ENCODE data around the gene SEMA4G. TPM values are rescaled to one million over a fixed set of nuclear protein-coding genes. Genes with fewer than 3 reads are reported as not detected.

The SEMA4G gene
- total RNA-seq, 4 donors from 2014 or later: 0.44 to 4.1 (median 1.3) TPM

DNA sequence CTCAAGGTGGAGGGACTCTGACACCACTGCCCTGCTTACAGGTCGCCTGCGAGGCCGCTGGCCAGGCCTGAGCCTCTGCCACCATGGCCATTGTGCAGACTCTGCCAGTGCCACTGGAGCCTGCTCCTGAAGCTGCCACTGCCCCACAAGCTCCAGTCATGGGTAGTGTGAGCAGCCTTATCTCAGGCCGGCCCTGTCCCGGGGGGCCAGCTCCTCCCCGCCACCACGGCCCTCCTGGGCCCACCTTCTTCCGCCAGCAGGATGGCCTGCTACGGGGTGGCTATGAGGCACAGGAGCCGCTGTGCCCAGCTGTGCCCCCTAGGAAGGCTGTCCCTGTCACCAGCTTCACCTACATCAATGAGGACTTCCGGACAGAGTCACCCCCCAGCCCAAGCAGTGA, 33.2 kb downstream of the SEMA4G start:
- TF ChIP-seq CTCF (IDR thresholded peaks at IDR 0.05): no peak
- TF ChIP-seq POLR2A (IDR thresholded peaks at IDR 0.05): no peak
- 91% methylated on average over 7 of the region's 11 CpGs; no CpG with 5 or more reads in 1 of the 2 donors for WGBS, 2 donors
- Histone ChIP-seq H3K27ac (peak overlapping the region; percentile 25 to 100 (median 99)), H3K4me3 (no peak overlapping the region), H3K36me3 (peaks cover 10 to 52% (median 34%) of the 10 kb centered on the region in 3 donors), H3K27me3 (no peaks in the 10 kb centered on the region), H3K9me3 (no peaks in the 10 kb centered on the region), H3K4me1 (peaks cover 27 to 72% (median 29%) of the 10 kb centered on the region in 3 donors)
- DNase-seq: no peak
- intact Hi-C loops (cut with DNase I): no loop called here

GRCh38 chr10:101003639-101004206, 34.4 kb downstream of the SEMA4G start:
- no peaks in the 10 kb centered on the region for H3K9me3 ChIP-seq
- no peak overlapping the region for H3K4me3 ChIP-seq
- WGBS, 2 donors: 100% methylated on average over 4 of the region's 18 CpGs; no CpG with 5 or more reads in 1 of the 2 donors
- TF ChIP-seq POLR2A (IDR thresholded peaks at IDR 0.05): no peak
- H3K27me3 ChIP-seq: no peaks in the 10 kb centered on the region
- intact Hi-C loops (cut with DNase I): no loop called here
- peak overlapping the region in 1 of 4 donors; percentile 43 for H3K27ac ChIP-seq
- peaks cover 22 to 72% (median 27%) of the 10 kb centered on the region in 3 donors for H3K4me1 ChIP-seq
- H3K36me3 ChIP-seq: peaks cover 10 to 53% (median 34%) of the 10 kb centered on the region in 3 donors
- no peak for DNase-seq

GRCh38 chr10:101005361-101005760, 36.1 kb downstream of the SEMA4G start:
- no peak overlapping the region for H3K27ac ChIP-seq
- H3K27me3 ChIP-seq: no peaks in the 10 kb centered on the region
- WGBS, 2 donors: 97% methylated on average over 6 to 10 of the region's 23 CpGs
- TF ChIP-seq POLR2A (IDR thresholded peaks at IDR 0.05) (no peak), CTCF (IDR thresholded peaks at IDR 0.05) (no peak)
- H3K9me3 ChIP-seq: no peaks in the 10 kb centered on the region
- H3K4me3 ChIP-seq: no peak overlapping the region
- intact Hi-C loops (cut with DNase I): no loop called here
- H3K36me3 ChIP-seq: peaks cover 10 to 53% (median 34%) of the 10 kb centered on the region in 3 donors
- no peak for DNase-seq
- peaks cover 17 to 67% (median 24%) of the 10 kb centered on the region in 3 donors for H3K4me1 ChIP-seq

GRCh38 chr10:101005869-101006567, 36.7 kb downstream of the SEMA4G start:
- intact Hi-C loops (cut with DNase I): no loop called here
- Histone ChIP-seq H3K4me3 (no peak overlapping the region), H3K36me3 (peaks cover 10 to 53% (median 34%) of the 10 kb centered on the region in 3 donors), H3K9me3 (no peaks in the 10 kb centered on the region), H3K4me1 (peaks cover 10 to 61% (median 18%) of the 10 kb centered on the region in 3 donors), H3K27ac (peak overlapping the region in 2 of 4 donors; percentile 43 to 53), H3K27me3 (no peaks in the 10 kb centered on the region)
- WGBS, 2 donors: 80 to 88% methylated on average over 2 of the region's 4 CpGs
- TF ChIP-seq CTCF (IDR thresholded peaks at IDR 0.05) (no peak), POLR2A (IDR thresholded peaks at IDR 0.05) (no peak)
- DNase-seq: no peak

- no peaks in the 10 kb centered on the region for H3K27me3 ChIP-seq
- H3K27ac ChIP-seq: peak overlapping the region in 3 of 4 donors; percentile 28 to 53 (median 43)
- no peaks in the 10 kb centered on the region for H3K9me3 ChIP-seq
- intact Hi-C loops (cut with DNase I): no loop called here
- WGBS, 2 donors: 83 to 91% methylated on average over 14 to 19 of the region's 33 CpGs
- H3K4me3 ChIP-seq: no peak overlapping the region
- TF ChIP-seq CTCF (IDR thresholded peaks at IDR 0.05) (no peak), POLR2A (IDR thresholded peaks at IDR 0.05) (no peak)
- DNase-seq: no peak
- peaks cover 7 to 54% (median 11%) of the 10 kb centered on the region in 3 donors for H3K4me1 ChIP-seq
- peaks cover 10 to 53% (median 34%) of the 10 kb centered on the region in 3 donors for H3K36me3 ChIP-seq
Measured at GRCh38 chr10:101006593-101007098, 37.3 kb downstream of the SEMA4G start.

Measured in esophagus squamous epithelium (tissue), 5 donors.